IPS DF 6.9 (cell line): Measurements from ENCODE around the gene ZMIZ1.

ENCODE experiments used
- DNase-seq: peaks from one replicate; pipeline ENCODE4 v3.0.0-alpha.2; 2013; ENCODE audit warnings: low read depth, low spot score
- H3K27ac ChIP-seq: one replicate; pipeline ENCODE4 v1.5.1; 2013; ENCODE audit warnings: low read length, control low read depth
- H3K27me3 ChIP-seq: 2 replicates; pipeline ENCODE4 v1.6.1; 2013; ENCODE audit warnings: mild to moderate bottlenecking, low read length; ENCODE audit not compliant: control insufficient read depth, insufficient read depth
- H3K36me3 ChIP-seq: 2 replicates; pipeline ENCODE4 v1.6.1; 2013; ENCODE audit warnings: low read length; ENCODE audit not compliant: control insufficient read depth, insufficient read depth
- H3K4me1 ChIP-seq: 2 replicates; pipeline ENCODE4 v1.6.1; 2013; ENCODE audit warnings: low read length; ENCODE audit not compliant: control insufficient read depth, insufficient read depth
- H3K4me3 ChIP-seq: 2 replicates; pipeline ENCODE4 v1.5.1; 2013; ENCODE audit warnings: mild to moderate bottlenecking, low read length
- H3K9me3 ChIP-seq: 2 replicates; pipeline ENCODE4 v1.6.1; 2013; ENCODE audit warnings: low read length, inconsistent platforms; ENCODE audit not compliant: control insufficient read depth, insufficient read depth
- WGBS: extraction: QIAGEN DNeasy Blood & Tissue Kit; methylation state at CpG from one replicate; pipeline ENCODE4 v1.1.7; 2013; ENCODE audit warnings: mixed read lengths, missing lambda C conversion rate; ENCODE audit not compliant: insufficient read length, insufficient coverage; 5-methylcytosine and 5-hydroxymethylcytosine counted together

The ZMIZ1 gene

DNA sequence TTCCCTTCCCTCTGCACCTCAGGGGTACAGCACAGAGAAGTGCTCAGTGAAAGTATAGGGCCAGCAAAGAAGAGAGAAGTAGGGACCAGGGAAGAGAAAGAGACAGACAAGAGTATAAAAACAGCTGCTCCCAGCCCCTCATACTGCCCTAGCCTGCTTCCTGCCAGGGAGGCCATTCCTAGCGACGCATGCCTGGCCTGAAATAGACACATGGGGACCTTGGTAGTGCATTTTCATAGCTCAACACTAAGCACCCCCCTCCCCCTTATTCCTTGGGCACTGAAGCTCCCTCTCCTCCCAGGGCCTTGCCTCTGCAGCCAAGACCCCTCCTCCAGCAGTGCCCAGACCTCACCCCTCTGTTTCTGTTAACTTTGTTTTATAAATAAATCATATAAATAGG, 64.7 kb downstream of the ZMIZ1 start:
- Histone ChIP-seq H3K9me3 (no peaks in the 10 kb centered on the region), H3K36me3 (no peaks in the 10 kb centered on the region), H3K4me3 (no peak overlapping the region), H3K4me1 (peaks cover 27% of the 10 kb centered on the region), H3K27me3 (no peaks in the 10 kb centered on the region), H3K27ac (no peak overlapping the region)
- WGBS: no CpG with 5 or more reads among the region's 2 CpGs
- no peak for DNase-seq

DNA sequence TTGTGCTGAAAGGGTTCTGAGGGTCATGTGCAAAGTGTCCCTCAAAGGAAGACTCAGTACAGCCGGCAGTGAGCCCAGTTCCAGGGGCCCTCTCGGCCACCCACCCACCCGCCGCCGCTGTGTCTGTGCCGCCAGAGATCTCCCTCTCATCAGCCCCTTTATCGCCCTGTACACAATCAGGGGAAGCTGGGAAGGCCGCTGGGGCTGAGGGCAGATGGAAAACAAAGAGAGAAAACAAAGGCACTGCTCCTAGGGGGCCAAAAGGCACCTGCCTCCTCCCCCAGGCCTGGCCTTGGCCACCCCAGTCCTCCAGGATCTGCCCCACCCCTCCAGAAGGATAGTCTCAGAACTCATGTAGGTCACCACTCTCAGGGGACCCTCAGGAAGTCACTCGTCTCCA, 67.0 kb downstream of the ZMIZ1 start:
- no CpG with 5 or more reads among the region's 9 CpGs for WGBS
- Histone ChIP-seq H3K36me3 (0 out of 2 replicates have a peak, but pooled peaks cover 2% of the 10 kb centered on the region), H3K27me3 (no peaks in the 10 kb centered on the region), H3K9me3 (no peaks in the 10 kb centered on the region), H3K4me3 (no peak overlapping the region), H3K27ac (no peak overlapping the region), H3K4me1 (peaks cover 17% of the 10 kb centered on the region)
- no peak for DNase-seq

DNA sequence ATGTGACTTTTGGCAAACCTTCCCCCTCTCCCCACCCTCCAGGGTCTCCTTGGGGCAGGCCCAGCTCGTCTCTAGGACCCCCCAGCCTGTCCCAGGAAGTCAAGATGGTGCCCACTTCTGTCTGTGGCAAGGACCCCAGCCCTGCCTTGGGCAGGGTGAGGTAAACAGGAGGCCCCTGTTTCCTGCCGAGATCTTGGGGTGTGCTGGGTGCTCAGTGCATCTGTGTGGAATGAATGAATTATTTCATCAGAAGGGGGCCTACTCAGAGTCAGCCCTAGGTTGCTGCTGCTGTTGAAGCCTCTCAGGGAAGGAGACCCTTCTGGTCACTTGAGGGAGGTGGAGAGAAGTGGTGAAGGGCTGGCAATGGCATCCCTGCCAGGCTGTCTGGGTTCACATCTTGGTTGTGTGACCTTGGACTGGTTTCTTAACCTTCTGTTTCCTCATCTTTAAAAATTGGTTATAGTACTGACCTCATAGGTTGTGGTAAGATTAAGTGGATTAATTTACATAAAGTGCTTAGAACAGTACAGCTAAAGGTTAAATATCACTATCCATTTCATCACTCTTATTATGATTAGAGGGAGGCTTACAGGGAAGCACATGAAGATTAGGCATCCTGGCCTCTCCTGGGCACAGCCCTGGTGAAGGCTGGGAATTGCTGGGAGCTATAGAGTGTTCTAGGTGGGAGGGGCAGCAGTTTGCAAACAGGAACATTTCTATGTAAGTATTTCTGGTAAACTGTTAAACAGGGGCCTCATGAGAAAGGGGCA, 67.7 kb downstream of the ZMIZ1 start:
- Histone ChIP-seq H3K27me3 (no peaks in the 10 kb centered on the region), H3K36me3 (0 out of 2 replicates have a peak, but pooled peaks cover 2% of the 10 kb centered on the region), H3K27ac (no peak overlapping the region), H3K9me3 (no peaks in the 10 kb centered on the region), H3K4me1 (peaks cover 16% of the 10 kb centered on the region), H3K4me3 (no peak overlapping the region)
- no CpG with 5 or more reads among the region's 2 CpGs for WGBS
- DNase-seq: no peak

DNA sequence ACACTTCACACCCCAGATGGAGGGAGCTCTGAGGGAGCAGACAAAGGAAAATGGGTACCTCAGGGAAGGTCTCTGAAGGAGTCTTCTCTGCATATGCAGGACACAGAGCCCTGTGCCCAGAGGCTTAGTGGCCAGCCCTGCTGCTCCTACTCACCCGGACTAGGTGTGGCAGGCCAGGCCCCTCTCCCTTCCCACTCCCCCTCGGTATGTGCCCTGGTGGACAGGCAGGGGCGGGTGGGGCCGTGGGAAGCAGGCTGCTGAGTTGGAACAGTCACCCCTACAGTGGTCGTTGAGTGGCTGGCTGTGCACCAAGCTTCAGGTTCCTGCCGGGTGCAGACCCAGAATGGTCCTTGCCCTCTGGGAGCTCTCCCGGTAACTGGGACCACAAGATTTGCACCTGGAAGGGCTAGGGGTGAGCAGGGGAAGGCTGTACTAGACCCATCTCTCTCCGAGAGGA, 68.6 kb downstream of the ZMIZ1 start:
- DNase-seq: no peak
- Histone ChIP-seq H3K4me1 (peaks cover 12% of the 10 kb centered on the region), H3K27me3 (no peaks in the 10 kb centered on the region), H3K4me3 (no peak overlapping the region), H3K36me3 (0 out of 2 replicates have a peak, but pooled peaks cover 2% of the 10 kb centered on the region), H3K27ac (no peak overlapping the region), H3K9me3 (no peaks in the 10 kb centered on the region)
- whole genome bisulfite sequencing: no CpG with 5 or more reads among the region's 8 CpGs

- DNase-seq: no peak
- H3K9me3 ChIP-seq: no peaks in the 10 kb centered on the region
- WGBS: no CpG with 5 or more reads among the region's 13 CpGs
- H3K27me3 ChIP-seq: no peaks in the 10 kb centered on the region
- 0 out of 2 replicates have a peak, but pooled peaks cover 2% of the 10 kb centered on the region for H3K36me3 ChIP-seq
- no peak overlapping the region for H3K27ac ChIP-seq
- H3K4me3 ChIP-seq: no peak overlapping the region
- peaks cover 10% of the 10 kb centered on the region for H3K4me1 ChIP-seq
These were observed 69.1 kb downstream of the ZMIZ1 start for GRCh38 chr10:79137826-79138225.

- peaks cover 2% of the 10 kb centered on the region; the same call in 1 of the 2 replicates for H3K36me3 ChIP-seq
- no peak for DNase-seq
- no CpG with 5 or more reads among the region's 5 CpGs for WGBS
- no peaks in the 10 kb centered on the region for H3K27me3 ChIP-seq
- no peak overlapping the region for H3K27ac ChIP-seq
- H3K4me3 ChIP-seq: no peak overlapping the region
- H3K9me3 ChIP-seq: no peaks in the 10 kb centered on the region
- H3K4me1 ChIP-seq: peaks cover 10% of the 10 kb centered on the region
These were observed 69.8 kb downstream of the ZMIZ1 start for GRCh38 chr10:79138449-79139123.

GRCh38 chr10:79139124-79139835, 70.5 kb downstream of the ZMIZ1 start:
- H3K27me3 ChIP-seq: no peaks in the 10 kb centered on the region
- H3K27ac ChIP-seq: no peak overlapping the region
- no peaks in the 10 kb centered on the region for H3K9me3 ChIP-seq
- H3K36me3 ChIP-seq: peaks cover 2% of the 10 kb centered on the region; the same call in 1 of the 2 replicates
- H3K4me1 ChIP-seq: peaks cover 12% of the 10 kb centered on the region
- DNase-seq: no peak
- no peak overlapping the region for H3K4me3 ChIP-seq
- WGBS: no CpG with 5 or more reads among the region's 26 CpGs

DNA sequence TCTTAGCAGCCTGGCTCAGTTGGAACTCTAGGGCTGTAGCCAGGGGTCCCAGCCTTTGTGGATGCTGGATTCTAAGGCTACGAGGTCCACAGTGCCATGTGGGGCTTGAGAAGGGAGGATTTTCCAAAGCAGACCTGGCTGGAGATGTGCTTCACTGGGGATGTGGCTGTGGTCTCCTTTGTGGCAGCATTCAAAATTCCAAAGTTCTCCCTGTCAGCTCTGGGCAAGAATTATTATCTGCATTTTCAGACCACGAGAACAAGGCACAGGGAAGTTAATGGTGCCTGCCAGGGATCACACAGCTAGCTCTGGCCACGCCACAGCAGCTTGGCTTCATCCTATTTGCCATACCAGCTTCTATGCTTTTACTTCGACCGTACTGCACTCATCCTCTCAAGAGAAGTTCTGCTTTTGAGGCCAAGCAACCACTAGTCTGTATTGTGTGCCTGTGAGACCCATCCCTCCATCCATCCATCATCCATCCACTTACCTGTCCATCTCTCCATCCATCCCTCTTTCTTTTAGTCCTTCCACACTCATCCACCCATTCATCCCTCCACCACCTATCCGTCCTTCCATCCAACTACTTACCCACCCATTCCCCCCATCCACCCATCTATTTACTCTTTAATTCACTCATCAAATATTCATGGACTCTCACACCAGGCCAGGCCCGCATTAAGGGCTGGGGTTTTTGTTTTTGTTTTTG, 71.5 kb downstream of the ZMIZ1 start:
- 100% methylated on average over 1 of the region's 7 CpGs for WGBS
- no peak for DNase-seq
- Histone ChIP-seq H3K9me3 (no peaks in the 10 kb centered on the region), H3K4me3 (no peak overlapping the region), H3K4me1 (peaks cover 14% of the 10 kb centered on the region), H3K36me3 (peaks cover 2% of the 10 kb centered on the region; the same call in 1 of the 2 replicates), H3K27ac (no peak overlapping the region), H3K27me3 (no peaks in the 10 kb centered on the region)

- Histone ChIP-seq H3K27ac (no peak overlapping the region), H3K4me3 (no peak overlapping the region), H3K9me3 (no peaks in the 10 kb centered on the region), H3K36me3 (peaks cover 2% of the 10 kb centered on the region; the same call in 1 of the 2 replicates), H3K27me3 (no peaks in the 10 kb centered on the region), H3K4me1 (peaks cover 13% of the 10 kb centered on the region)
- no CpG with 5 or more reads among the region's 15 CpGs for WGBS
- no peak for DNase-seq
These were observed 72.1 kb downstream of the ZMIZ1 start for GRCh38 chr10:79140855-79141254.

GRCh38 chr10:79142064-79142491, 73.3 kb downstream of the ZMIZ1 start:
- no peaks in the 10 kb centered on the region for H3K9me3 ChIP-seq
- peaks cover 13% of the 10 kb centered on the region for H3K4me1 ChIP-seq
- H3K4me3 ChIP-seq: no peak overlapping the region
- no peak for DNase-seq
- 100% methylated on average over 4 of the region's 10 CpGs for WGBS
- no peak overlapping the region for H3K27ac ChIP-seq
- no peaks in the 10 kb centered on the region for H3K27me3 ChIP-seq
- H3K36me3 ChIP-seq: peaks cover 2% of the 10 kb centered on the region; the same call in 1 of the 2 replicates
